ENCODE measurements around the gene AARS1. TPM values are rescaled to one million over a fixed set of nuclear protein-coding genes. Genes with fewer than 3 reads are reported as not detected.
"Not testable (repeated sequence)": the region's sequence is repeated elsewhere in the genome, so short reads cannot be mapped to it uniquely, and the experiment has no call there.

AARS1 gene
- 163 and 170 TPM in 2 replicates for total RNA-seq (2014; rRNA removed; shearing (Covaris generic); ENCODE audit: low replicate concordance)

GRCh38 chr16:70289229-70290094 lies at the start of gene AARS1:
AARS1 (minus strand) TSS chr16:70289506; CDS start chr16:70282763, 6,743 bp downstream.
- DNase-seq (ENCODE audit: low read depth), result peak; percentile 98
- in situ Hi-C loops (cut with HindIII; ENCODE audit: low pct_unique_long_range_greater_than_20kb, low sequenced_read_pairs), result no loop called here

- in situ Hi-C loops (cut with HindIII; ENCODE audit: low pct_unique_long_range_greater_than_20kb, low sequenced_read_pairs), result no loop called here
Measured at GRCh38 chr16:70337814-70338213, 48.5 kb upstream of the AARS1 start.

GRCh38 chr16:70332728-70333127 lies 43.4 kb upstream of the AARS1 start:
- in situ Hi-C loops (cut with HindIII; ENCODE audit: low pct_unique_long_range_greater_than_20kb, low sequenced_read_pairs); DNase-seq (ENCODE audit: low read depth): not testable (repeated sequence)

More at GRCh38 chr16:70337814-70338213, 48.5 kb upstream of the AARS1 start:
- DNase-seq (ENCODE audit: low read depth), result no peak

GRCh38 chr16:70331588-70332358 lies 42.5 kb upstream of the AARS1 start:
- peak; percentile 25 for DNase-seq (ENCODE audit: low read depth)
- in situ Hi-C loops (cut with HindIII; ENCODE audit: low pct_unique_long_range_greater_than_20kb, low sequenced_read_pairs), result no loop called here

GRCh38 chr16:70331091-70331490 lies 41.8 kb upstream of the AARS1 start:
- DNase-seq (ENCODE audit: low read depth), result no peak
- in situ Hi-C loops (cut with HindIII; ENCODE audit: low pct_unique_long_range_greater_than_20kb, low sequenced_read_pairs), result no loop called here

GRCh38 chr16:70324998-70325747 lies 35.9 kb upstream of the AARS1 start:
- DNase-seq (ENCODE audit: low read depth), result no peak
- in situ Hi-C loops (cut with HindIII; ENCODE audit: low pct_unique_long_range_greater_than_20kb, low sequenced_read_pairs), result no loop called here

GRCh38 chr16:70320121-70320520 lies 30.8 kb upstream of the AARS1 start:
- in situ Hi-C loops (cut with HindIII; ENCODE audit: low pct_unique_long_range_greater_than_20kb, low sequenced_read_pairs), result no loop called here
- no peak for DNase-seq (ENCODE audit: low read depth)

GRCh38 chr16:70307726-70308125 lies 18.4 kb upstream of the AARS1 start:
- in situ Hi-C loops (cut with HindIII; ENCODE audit: low pct_unique_long_range_greater_than_20kb, low sequenced_read_pairs); DNase-seq (ENCODE audit: low read depth): not testable (repeated sequence)

- in situ Hi-C loops (cut with HindIII; ENCODE audit: low pct_unique_long_range_greater_than_20kb, low sequenced_read_pairs), result no loop called here
- DNase-seq (ENCODE audit: low read depth), result no peak
Measured at GRCh38 chr16:70306880-70307279, 17.6 kb upstream of the AARS1 start.

GRCh38 chr16:70304892-70305448 lies 15.7 kb upstream of the AARS1 start:
- no peak for DNase-seq (ENCODE audit: low read depth)
- in situ Hi-C loops (cut with HindIII; ENCODE audit: low pct_unique_long_range_greater_than_20kb, low sequenced_read_pairs), result no loop called here

GRCh38 chr16:70302745-70303144 lies 13.4 kb upstream of the AARS1 start:
- DNase-seq (ENCODE audit: low read depth), result no peak
- in situ Hi-C loops (cut with HindIII; ENCODE audit: low pct_unique_long_range_greater_than_20kb, low sequenced_read_pairs), result no loop called here

GRCh38 chr16:70301121-70301520 lies 11.8 kb upstream of the AARS1 start:
- in situ Hi-C loops (cut with HindIII; ENCODE audit: low pct_unique_long_range_greater_than_20kb, low sequenced_read_pairs), result no loop called here
- DNase-seq (ENCODE audit: low read depth), result no peak

GRCh38 chr16:70298988-70299938 lies 10.0 kb upstream of the AARS1 start, which contains the start of gene DDX19B:
DDX19B (plus strand) TSS chr16:70299186; CDS start chr16:70299298, 112 bp downstream.
- in situ Hi-C loops (cut with HindIII; ENCODE audit: low pct_unique_long_range_greater_than_20kb, low sequenced_read_pairs), result no loop called here

GRCh38 chr16:70295634-70296033 lies 6.3 kb upstream of the AARS1 start:
- in situ Hi-C loops (cut with HindIII; ENCODE audit: low pct_unique_long_range_greater_than_20kb, low sequenced_read_pairs), result no loop called here

More at GRCh38 chr16:70298988-70299938, 10.0 kb upstream of the AARS1 start, which contains the start of gene DDX19B:
- peak; percentile 58 for DNase-seq (ENCODE audit: low read depth)

GRCh38 chr16:70294385-70295025 lies 5.2 kb upstream of the AARS1 start:
- DNase-seq (ENCODE audit: low read depth), result no peak
- in situ Hi-C loops (cut with HindIII; ENCODE audit: low pct_unique_long_range_greater_than_20kb, low sequenced_read_pairs), result no loop called here

More at GRCh38 chr16:70295634-70296033, 6.3 kb upstream of the AARS1 start:
- DNase-seq (ENCODE audit: low read depth), result no peak

- DNase-seq (ENCODE audit: low read depth); in situ Hi-C loops (cut with HindIII; ENCODE audit: low pct_unique_long_range_greater_than_20kb, low sequenced_read_pairs): not testable (repeated sequence)
Measured at GRCh38 chr16:70292148-70292547, 2.8 kb upstream of the AARS1 start.
